Hair follicular keratinocyte (primary cell): ENCODE results near the gene TMEM138. TPM values are rescaled to one million over a fixed set of nuclear protein-coding genes. Genes with fewer than 3 reads are reported as not detected.

Experiments used
- total RNA-seq: library from RNA; depleted of rRNA; stranded (reverse); fragments of >200 nt; gene quantifications from 2 replicates; pipeline ENCODE4 v1.2.3, GENCODE V29; 2015

Gene TMEM138
- total RNA-seq = 24.3 and 44.9 TPM in 2 replicates

GRCh38 chr11:61361741-61362541, at the start of gene TMEM138, which contains the start of gene CYB561A3:
TMEM138 (plus strand) TSS chr11:61362374; CDS start chr11:61364391, 2,017 bp downstream.
CYB561A3 (minus strand) TSS chr11:61361882; CDS start chr11:61356713, 5,169 bp downstream.

GRCh38 chr11:61332797-61333549, 29.2 kb upstream of the TMEM138 start, which contains the start of the genes DDB1 and TKFC:
DDB1 (minus strand) TSS chr11:61333105; CDS start chr11:61332968, 137 bp downstream.
TKFC (plus strand) TSS chr11:61333228; CDS start chr11:61334729, 1,501 bp downstream.

Other genes with a start within 250 kb of the TMEM138 start
- 11.5 and 14.9 TPM in 2 replicates for gene VPS37C, start 200.9 kb upstream of the TMEM138 start, total RNA-seq
- gene PGA3, start 158.9 kb upstream of the TMEM138 start, total RNA-seq = not detected in 2 replicates
- not detected in 2 replicates for gene PGA4, start 140.0 kb upstream of the TMEM138 start, total RNA-seq
- gene PGA5, start 121.2 kb upstream of the TMEM138 start, total RNA-seq = not detected in 2 replicates
- 0.04 and 0.23 TPM in 2 replicates for gene VWCE, start 67.1 kb upstream of the TMEM138 start, total RNA-seq
- gene DDB1, start 29.3 kb upstream of the TMEM138 start, total RNA-seq = 163 and 190 TPM in 2 replicates
- gene TKFC, start 29.1 kb upstream of the TMEM138 start, total RNA-seq = 30.3 and 34.4 TPM in 2 replicates
- gene CYB561A3, start 492 bp upstream of the TMEM138 start, total RNA-seq = 42.1 and 47.6 TPM in 2 replicates
- gene TMEM216, start 30.2 kb downstream of the TMEM138 start, total RNA-seq = 12.0 and 12.3 TPM in 2 replicates
- gene CPSF7, start 67.6 kb downstream of the TMEM138 start, total RNA-seq = 29.0 and 31.1 TPM in 2 replicates
- gene SDHAF2, start 67.8 kb downstream of the TMEM138 start, total RNA-seq = 18.0 and 38.8 TPM in 2 replicates
- gene LRRC10B, start 146.4 kb downstream of the TMEM138 start, total RNA-seq = not detected in 2 replicates
- gene SYT7, start 218.7 kb downstream of the TMEM138 start, total RNA-seq = 3.6 and 10.8 TPM in 2 replicates